GM12872 (cell line): Measurements from ENCODE around the gene HAX1.

Experiments used
- CTCF ChIP-seq: IDR thresholded peaks from 3 replicates; pipeline ENCODE4 v1.5.1; 2011; ENCODE audit warnings: low read depth, mild to moderate bottlenecking, low read length, moderate library complexity; ENCODE audit not compliant: insufficient read depth

HAX1 gene

GRCh38 chr1:154290921-154291320 is 18.5 kb downstream of the HAX1 start:
- TF ChIP-seq CTCF: no peak

- TF ChIP-seq CTCF: no peak
Measured at GRCh38 chr1:154295408-154296235, 23.2 kb downstream of the HAX1 start.

DNA sequence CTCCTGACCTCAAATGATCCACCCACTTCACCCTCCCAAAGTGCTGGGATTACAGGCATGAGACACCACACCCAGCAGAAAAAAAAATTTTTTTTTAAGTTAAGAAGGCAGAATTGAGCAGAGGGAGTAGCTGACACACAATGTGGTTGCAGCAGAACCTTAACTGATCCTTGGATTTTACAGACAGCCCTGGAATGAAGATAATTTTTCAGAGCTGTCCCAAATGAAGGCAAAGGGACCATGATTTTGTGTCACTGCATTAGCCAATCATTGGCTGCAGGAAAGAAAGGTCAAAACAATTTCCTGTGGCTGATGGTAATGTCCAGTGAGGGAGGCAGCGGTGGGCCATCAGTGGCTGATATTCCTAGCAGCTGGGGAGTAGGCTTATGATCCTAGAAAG is 29.2 kb downstream of the HAX1 start:
- no peak for TF ChIP-seq CTCF

GRCh38 chr1:154304664-154305337 is 32.4 kb downstream of the HAX1 start:
- no peak for TF ChIP-seq CTCF

GRCh38 chr1:154306151-154306550 is 33.7 kb downstream of the HAX1 start:
- no peak for TF ChIP-seq CTCF

GRCh38 chr1:154313066-154313356 is 40.6 kb downstream of the HAX1 start:
- TF ChIP-seq CTCF: no peak

DNA sequence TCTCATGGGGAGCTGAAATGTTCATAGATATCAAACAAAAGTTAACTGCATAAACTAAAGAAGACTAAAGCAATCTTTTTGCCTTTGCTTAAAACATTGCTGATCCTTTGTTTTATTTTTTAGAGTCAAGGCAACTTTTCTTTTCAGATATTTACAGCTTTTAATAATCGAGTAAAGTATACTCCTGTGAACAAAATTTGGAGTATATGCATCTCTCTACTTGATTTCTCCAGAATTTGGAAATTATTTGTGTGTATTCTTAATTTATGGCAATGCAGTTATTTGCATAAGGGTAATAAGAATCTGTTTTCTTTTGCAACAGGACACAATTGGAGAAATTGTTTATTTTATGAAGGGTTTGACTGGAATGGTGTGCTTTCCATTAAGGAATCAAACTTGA is 44.3 kb downstream of the HAX1 start:
- TF ChIP-seq CTCF: no peak
